Measurements from ENCODE around the gene ZMIZ1.
"Not testable (repeated sequence)": the region's sequence is repeated elsewhere in the genome, so short reads cannot be mapped to it uniquely, and the experiment has no call there.

Gene ZMIZ1

DNA sequence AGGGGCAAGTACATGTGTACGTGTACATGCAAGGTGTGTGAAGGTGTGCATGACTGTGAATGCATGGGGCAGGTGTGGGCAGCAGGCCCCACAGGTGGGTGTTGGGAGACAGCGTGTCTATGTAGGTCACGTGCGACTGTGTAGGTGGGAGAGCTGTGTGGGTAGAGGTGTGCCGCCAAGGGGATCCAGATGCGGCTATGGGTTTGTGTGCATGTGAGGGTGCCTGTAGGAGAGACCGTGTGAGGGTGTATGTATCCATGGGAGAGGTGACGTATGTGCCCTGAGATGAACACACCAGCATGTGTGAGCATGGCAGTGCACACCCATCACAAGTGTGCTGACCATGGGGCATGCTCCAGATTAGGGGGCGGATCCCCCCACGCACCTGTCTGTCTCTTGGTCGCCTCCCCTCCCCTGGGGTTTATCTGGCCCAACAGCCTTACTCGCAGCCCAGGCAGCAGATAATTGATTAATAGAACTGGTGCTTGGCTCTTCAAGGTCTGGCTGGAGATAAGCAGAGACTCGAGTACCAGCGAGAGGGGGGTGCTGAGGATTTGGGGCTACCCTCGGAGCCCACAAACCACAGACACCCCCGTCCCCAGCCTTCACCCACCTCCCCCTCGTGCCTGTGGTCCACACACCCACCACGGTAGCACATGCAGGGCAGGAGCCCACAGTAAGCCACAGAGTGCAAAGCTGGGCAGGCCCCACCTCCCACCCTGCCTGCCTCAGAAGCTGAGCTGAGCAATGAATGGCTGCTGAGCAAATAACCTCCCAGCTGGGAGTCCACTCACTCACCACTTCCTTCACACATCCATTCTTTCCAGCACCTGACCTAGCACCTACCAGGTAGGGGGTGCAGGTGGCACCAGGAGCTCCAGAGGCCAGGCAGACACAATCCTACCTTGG, 41.4 kb upstream of the ZMIZ1 start:
- Histone ChIP-seq H3K9ac (ENCODE audit: low read depth, low read length) (no peak overlapping the region), H3K36me3 (ENCODE audit: insufficient read depth, low read length) (no peaks in the 10 kb centered on the region), H3K9me3 (ENCODE audit: control insufficient read depth, insufficient read depth, low read length) (no peaks in the 10 kb centered on the region), H3K4me1 (ENCODE audit: insufficient read depth, low read length) (no peaks in the 10 kb centered on the region; the same call in 1 of the 2 replicates)

- Histone ChIP-seq H3K9me3 (ENCODE audit: control insufficient read depth, insufficient read depth, low read length) (no peaks in the 10 kb centered on the region), H3K4me1 (ENCODE audit: insufficient read depth, low read length) (no peaks in the 10 kb centered on the region; the same call in 1 of the 2 replicates), H3K36me3 (ENCODE audit: insufficient read depth, low read length) (no peaks in the 10 kb centered on the region), H3K9ac (ENCODE audit: low read depth, low read length) (no peak overlapping the region)
These were observed 40.7 kb upstream of the ZMIZ1 start for GRCh38 chr10:79028056-79028430.

GRCh38 chr10:79028451-79029010, 40.2 kb upstream of the ZMIZ1 start:
- Histone ChIP-seq H3K9me3 (ENCODE audit: control insufficient read depth, insufficient read depth, low read length) (no peaks in the 10 kb centered on the region), H3K9ac (ENCODE audit: low read depth, low read length) (no peak overlapping the region)

DNA sequence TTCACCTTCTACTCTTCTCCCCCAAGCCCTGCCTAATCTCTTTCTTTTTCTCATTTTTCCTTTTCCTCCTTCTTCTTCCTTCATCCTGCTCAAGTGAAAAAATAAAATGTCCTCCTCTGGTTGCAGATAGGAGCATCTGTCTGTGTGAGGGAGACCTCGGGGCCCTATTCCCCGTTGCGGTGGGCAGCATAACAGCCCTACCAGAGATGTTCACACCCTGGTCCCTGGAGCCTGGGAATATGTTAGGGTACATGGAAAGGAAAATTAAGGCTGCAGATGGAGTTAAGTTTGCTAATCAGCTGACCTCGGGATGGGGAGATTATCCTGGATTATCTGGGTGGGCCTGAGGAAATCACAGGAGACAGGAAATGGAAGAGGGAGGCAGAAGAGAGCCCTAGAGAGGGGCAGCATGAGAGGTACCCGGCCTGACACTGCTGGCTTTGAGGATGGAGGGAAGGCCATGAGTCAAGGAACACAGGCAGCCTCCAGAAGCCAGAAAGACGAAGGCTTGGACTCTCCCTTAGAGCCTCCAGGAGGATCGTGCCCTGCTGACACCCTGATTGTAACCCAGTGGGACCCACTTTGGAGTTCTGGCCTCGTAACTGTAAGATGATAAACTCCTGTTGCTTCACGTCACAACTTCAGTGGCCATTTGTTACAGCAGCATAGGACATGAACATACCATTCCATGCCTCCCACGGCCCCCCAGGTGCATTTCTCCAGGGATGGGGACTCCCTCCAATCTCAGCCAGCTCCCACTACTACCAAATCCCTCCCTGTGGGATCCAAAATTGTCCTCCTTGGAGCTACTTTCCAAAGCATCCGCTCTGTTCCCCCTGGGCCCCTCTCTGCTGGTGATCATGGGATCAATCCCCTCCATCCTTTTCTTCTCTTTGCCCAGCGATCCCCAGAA, 39.0 kb upstream of the ZMIZ1 start:
- no peaks in the 10 kb centered on the region; the same call in 1 of the 2 replicates for H3K4me1 ChIP-seq (ENCODE audit: insufficient read depth, low read length)
- H3K36me3 ChIP-seq (ENCODE audit: insufficient read depth, low read length), result no peaks in the 10 kb centered on the region
- H3K9ac ChIP-seq (ENCODE audit: low read depth, low read length), result no peak overlapping the region
- no peaks in the 10 kb centered on the region for H3K9me3 ChIP-seq (ENCODE audit: control insufficient read depth, insufficient read depth, low read length)

More at GRCh38 chr10:79028451-79029010, 40.2 kb upstream of the ZMIZ1 start:
- Histone ChIP-seq H3K4me1 (ENCODE audit: insufficient read depth, low read length) (no peaks in the 10 kb centered on the region; the same call in 1 of the 2 replicates), H3K36me3 (ENCODE audit: insufficient read depth, low read length) (no peaks in the 10 kb centered on the region)

- H3K9ac ChIP-seq (ENCODE audit: low read depth, low read length), result no peak overlapping the region
- no peaks in the 10 kb centered on the region for H3K36me3 ChIP-seq (ENCODE audit: insufficient read depth, low read length)
- no peaks in the 10 kb centered on the region for H3K9me3 ChIP-seq (ENCODE audit: control insufficient read depth, insufficient read depth, low read length)
- no peaks in the 10 kb centered on the region for H3K4me1 ChIP-seq (ENCODE audit: insufficient read depth, low read length)
These were observed 38.1 kb upstream of the ZMIZ1 start for GRCh38 chr10:79030705-79031104.

GRCh38 chr10:79031723-79032122, 37.0 kb upstream of the ZMIZ1 start:
- H3K9ac ChIP-seq (ENCODE audit: low read depth, low read length), result no peak overlapping the region
- H3K4me1 ChIP-seq (ENCODE audit: insufficient read depth, low read length), result no peaks in the 10 kb centered on the region
- no peaks in the 10 kb centered on the region for H3K36me3 ChIP-seq (ENCODE audit: insufficient read depth, low read length)
- no peaks in the 10 kb centered on the region for H3K9me3 ChIP-seq (ENCODE audit: control insufficient read depth, insufficient read depth, low read length)

DNA sequence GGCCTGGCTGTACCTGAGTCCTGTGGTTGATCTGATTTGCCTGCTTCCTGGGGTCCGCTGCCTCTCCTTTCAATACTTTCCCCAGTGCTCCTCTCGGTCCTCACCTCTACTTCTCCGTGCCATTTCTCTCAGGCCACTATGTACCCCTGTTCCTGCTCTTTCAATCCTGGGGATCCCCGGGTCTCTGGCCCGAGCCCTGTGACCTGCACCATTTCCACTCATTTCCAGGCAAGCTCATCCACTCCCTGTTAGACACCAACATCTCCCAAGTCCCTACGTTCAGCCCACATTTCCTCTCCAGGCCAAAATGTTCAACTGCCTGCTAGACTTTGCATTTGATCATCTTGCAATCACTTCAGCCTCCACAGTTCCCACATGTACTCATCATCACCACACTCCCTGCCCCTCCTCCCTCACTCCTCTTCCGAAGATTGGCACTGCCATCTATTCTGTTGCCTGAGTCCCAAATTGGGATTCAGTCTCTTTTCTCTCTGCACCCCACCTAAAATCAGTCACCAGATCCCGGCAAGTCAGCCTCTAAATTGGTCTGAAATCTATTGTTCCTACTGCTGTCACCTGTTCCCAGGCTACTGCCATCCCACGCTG, 34.4 kb upstream of the ZMIZ1 start:
- H3K9ac ChIP-seq (ENCODE audit: low read depth, low read length), result no peak overlapping the region
- H3K36me3 ChIP-seq (ENCODE audit: insufficient read depth, low read length), result no peaks in the 10 kb centered on the region
- no peaks in the 10 kb centered on the region for H3K9me3 ChIP-seq (ENCODE audit: control insufficient read depth, insufficient read depth, low read length)
- peaks cover 8% of the 10 kb centered on the region for H3K4me1 ChIP-seq (ENCODE audit: insufficient read depth, low read length)

DNA sequence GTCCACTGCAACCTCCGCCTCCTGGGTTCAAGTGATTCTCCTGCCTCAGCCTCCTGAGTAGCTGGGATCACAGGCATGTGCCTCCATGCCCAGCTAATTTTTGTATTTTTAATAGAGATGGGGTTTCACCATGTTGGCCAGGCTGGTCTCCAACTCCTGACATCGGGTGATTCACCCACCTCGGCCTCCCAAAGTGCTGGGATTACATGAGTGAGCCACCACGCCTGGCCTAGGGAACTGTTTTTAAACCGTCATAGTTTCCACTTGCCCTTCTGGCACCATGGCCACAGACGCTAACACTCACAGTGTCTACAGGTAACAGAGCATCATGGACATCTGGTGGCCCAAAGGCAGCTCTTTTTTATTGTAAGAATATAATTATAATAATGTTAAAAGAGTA, 32.4 kb upstream of the ZMIZ1 start:
- not testable (repeated sequence) for H3K9me3 ChIP-seq (ENCODE audit: control insufficient read depth, insufficient read depth, low read length); H3K36me3 ChIP-seq (ENCODE audit: insufficient read depth, low read length); H3K4me1 ChIP-seq (ENCODE audit: insufficient read depth, low read length); H3K9ac ChIP-seq (ENCODE audit: low read depth, low read length)

DNA sequence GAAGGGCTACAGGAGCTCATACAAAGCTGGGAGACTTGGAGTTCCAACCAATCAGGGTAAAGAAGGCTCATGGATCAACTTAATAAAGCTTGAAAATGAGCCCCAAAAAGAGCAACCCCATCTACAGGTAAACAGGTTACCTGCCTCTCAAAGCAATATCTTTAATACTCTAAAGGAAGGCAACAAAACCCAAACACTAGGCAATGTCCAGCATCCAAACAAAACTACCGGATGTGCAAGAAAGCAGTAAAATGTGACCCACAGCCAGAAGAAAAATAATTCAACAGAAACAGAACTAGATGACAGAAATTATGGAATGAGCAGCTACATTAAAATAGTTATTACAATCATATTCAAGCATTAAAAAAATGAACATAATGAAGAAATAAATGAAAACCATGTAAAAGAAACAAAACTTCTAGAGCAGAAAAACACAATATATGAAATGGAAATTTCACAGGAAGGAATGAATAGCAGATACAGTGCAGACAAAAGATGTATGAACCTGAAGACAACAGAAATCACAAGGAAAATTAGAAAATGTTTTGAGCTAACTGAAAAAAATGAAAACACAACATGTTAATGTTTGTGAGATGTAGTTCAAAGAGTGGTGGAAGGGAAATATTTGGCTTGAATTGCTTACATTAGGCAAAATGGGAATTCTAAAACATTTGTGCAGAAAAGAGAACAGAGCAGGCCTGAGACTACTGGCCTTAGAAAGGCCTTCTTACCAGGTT, 30.5 kb upstream of the ZMIZ1 start:
- Histone ChIP-seq H3K4me1 (ENCODE audit: insufficient read depth, low read length) (peaks cover 8% of the 10 kb centered on the region), H3K9ac (ENCODE audit: low read depth, low read length) (no peak overlapping the region), H3K36me3 (ENCODE audit: insufficient read depth, low read length) (no peaks in the 10 kb centered on the region), H3K9me3 (ENCODE audit: control insufficient read depth, insufficient read depth, low read length) (no peaks in the 10 kb centered on the region)

DNA sequence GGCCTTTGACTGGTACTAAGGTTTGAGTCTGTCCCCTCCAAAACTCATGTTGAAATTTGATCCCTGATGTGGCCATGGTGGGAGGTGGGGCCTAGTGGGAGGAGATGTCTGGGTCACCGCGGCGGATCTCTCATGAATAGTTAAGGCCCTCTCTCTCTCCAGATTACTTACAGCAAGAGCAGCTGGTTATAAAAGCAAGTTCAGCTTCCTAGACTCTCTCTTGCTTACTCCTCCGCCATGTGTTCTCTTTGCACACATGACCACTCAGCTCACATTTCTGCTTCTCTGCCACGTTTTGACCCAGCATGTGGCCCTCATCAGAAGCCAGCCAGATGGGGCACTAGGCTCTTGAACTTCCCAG, 29.9 kb upstream of the ZMIZ1 start:
- H3K4me1 ChIP-seq (ENCODE audit: insufficient read depth, low read length), result peaks cover 8% of the 10 kb centered on the region
- H3K9ac ChIP-seq (ENCODE audit: low read depth, low read length), result no peak overlapping the region
- no peaks in the 10 kb centered on the region for H3K9me3 ChIP-seq (ENCODE audit: control insufficient read depth, insufficient read depth, low read length)
- no peaks in the 10 kb centered on the region for H3K36me3 ChIP-seq (ENCODE audit: insufficient read depth, low read length)

- no peaks in the 10 kb centered on the region for H3K9me3 ChIP-seq (ENCODE audit: control insufficient read depth, insufficient read depth, low read length)
- H3K4me1 ChIP-seq (ENCODE audit: insufficient read depth, low read length), result peaks cover 10% of the 10 kb centered on the region
- no peak overlapping the region for H3K9ac ChIP-seq (ENCODE audit: low read depth, low read length)
- H3K36me3 ChIP-seq (ENCODE audit: insufficient read depth, low read length), result no peaks in the 10 kb centered on the region
These were observed 25.9 kb upstream of the ZMIZ1 start for GRCh38 chr10:79042639-79043411.

DNA sequence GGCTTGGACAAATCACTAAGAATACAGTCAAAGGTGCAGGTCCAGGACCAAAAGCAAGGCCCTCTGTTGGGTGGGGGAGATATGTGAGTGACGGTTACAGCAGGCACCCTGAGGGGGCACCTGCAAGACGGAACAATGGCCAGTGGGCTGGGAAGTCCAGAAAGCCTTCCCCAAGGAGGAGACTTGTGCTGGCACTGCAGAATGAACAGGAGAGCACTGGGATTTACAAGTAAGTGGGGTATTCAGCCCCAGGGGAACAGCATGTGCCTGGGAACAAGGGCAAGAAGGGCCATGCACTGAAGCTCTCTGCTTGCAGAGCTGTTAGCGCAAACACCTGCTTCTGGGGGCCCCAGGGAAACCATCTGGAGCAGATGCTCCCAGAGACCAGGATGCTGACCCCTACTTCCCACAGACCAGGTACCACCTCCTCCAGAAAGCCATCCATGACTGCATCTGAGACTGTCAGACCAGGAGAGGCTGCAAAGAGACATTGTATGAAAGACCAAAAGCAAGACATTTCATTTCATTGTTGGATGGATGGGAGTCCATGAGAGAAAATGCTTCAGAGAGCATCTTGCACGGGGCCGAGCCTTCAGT, 24.6 kb upstream of the ZMIZ1 start:
- no peaks in the 10 kb centered on the region for H3K36me3 ChIP-seq (ENCODE audit: insufficient read depth, low read length)
- no peaks in the 10 kb centered on the region for H3K9me3 ChIP-seq (ENCODE audit: control insufficient read depth, insufficient read depth, low read length)
- peaks cover 16% of the 10 kb centered on the region for H3K4me1 ChIP-seq (ENCODE audit: insufficient read depth, low read length)
- no peak overlapping the region for H3K9ac ChIP-seq (ENCODE audit: low read depth, low read length)

GRCh38 chr10:79044846-79045245, 23.9 kb upstream of the ZMIZ1 start:
- H3K9me3 ChIP-seq (ENCODE audit: control insufficient read depth, insufficient read depth, low read length), result no peaks in the 10 kb centered on the region
- no peaks in the 10 kb centered on the region for H3K36me3 ChIP-seq (ENCODE audit: insufficient read depth, low read length)
- H3K4me1 ChIP-seq (ENCODE audit: insufficient read depth, low read length), result peaks cover 15% of the 10 kb centered on the region; the same call in 1 of the 2 replicates
- H3K9ac ChIP-seq (ENCODE audit: low read depth, low read length), result no peak overlapping the region

Measured in ES-I3 (cell line).